Measurements from ENCODE around the gene LRRC8C. TPM values are rescaled to one million over a fixed set of nuclear protein-coding genes. Genes with fewer than 3 reads are reported as not detected.

LRRC8C gene
- total RNA-seq, 1 donor from 2014 or later, result 6.2 TPM

DNA sequence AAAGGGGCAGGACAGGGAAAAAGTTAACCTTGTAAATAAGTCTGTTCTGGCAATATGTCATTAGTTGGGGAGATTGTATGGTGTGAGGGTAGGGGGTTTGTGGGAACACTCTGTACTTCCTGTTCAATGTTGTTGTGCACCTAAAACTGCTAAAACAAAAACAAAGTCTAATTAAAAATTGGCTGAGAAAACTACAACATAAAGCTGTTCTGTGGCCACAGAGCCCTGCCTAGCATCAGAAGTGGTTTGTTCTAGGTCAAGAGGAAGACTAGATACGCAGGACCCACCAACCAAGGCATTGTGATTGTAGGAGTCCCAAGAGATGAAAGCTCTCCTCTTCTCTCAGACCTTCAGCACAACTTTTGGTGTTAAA is 106.9 kb downstream of the LRRC8C start:
- TF ChIP-seq, protein P1, sequence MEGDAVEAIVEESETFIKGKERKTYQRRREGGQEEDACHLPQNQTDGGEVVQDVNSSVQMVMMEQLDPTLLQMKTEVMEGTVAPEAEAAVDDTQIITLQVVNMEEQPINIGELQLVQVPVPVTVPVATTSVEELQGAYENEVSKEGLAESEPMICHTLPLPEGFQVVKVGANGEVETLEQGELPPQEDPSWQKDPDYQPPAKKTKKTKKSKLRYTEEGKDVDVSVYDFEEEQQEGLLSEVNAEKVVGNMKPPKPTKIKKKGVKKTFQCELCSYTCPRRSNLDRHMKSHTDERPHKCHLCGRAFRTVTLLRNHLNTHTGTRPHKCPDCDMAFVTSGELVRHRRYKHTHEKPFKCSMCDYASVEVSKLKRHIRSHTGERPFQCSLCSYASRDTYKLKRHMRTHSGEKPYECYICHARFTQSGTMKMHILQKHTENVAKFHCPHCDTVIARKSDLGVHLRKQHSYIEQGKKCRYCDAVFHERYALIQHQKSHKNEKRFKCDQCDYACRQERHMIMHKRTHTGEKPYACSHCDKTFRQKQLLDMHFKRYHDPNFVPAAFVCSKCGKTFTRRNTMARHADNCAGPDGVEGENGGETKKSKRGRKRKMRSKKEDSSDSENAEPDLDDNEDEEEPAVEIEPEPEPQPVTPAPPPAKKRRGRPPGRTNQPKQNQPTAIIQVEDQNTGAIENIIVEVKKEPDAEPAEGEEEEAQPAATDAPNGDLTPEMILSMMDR (IDR thresholded peaks at IDR 0.05; ENCODE audit: borderline replicate concordance), result no peak
- DNase-seq, result no peak
- Histone ChIP-seq H3K27ac (replicated peaks) (peak overlapping the region; percentile 45), H3K4me1 (peaks cover 19% of the 10 kb centered on the region), H3K9me3 (replicated peaks) (no peaks in the 10 kb centered on the region), H3K4me3 (no peak overlapping the region), H3K27me3 (ENCODE audit: low read depth) (no peaks in the 10 kb centered on the region), H3K36me3 (no peaks in the 10 kb centered on the region)
- intact Hi-C loops (cut with micrococcal nuclease), result no loop called here

DNA sequence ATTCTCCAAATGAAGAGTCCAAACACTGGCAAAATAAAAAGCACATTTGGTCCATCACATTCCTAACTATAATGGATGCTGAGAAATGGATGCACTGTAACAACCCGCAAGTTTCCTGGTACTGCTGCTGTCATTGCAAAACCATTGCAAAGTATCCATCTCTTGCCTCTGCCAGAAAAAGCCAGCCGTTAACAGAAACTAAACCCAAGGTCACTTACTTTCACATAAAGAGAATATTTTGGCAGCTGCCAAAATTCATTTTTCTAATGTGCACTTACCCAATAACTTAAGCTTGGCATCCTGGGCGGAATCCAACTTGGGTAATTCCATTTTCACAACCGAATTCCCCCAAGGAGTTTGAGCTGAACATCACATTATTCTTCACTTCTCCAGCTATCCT is 110.9 kb downstream of the LRRC8C start:
- no peak for DNase-seq
- H3K36me3 ChIP-seq, result peaks cover 7% of the 10 kb centered on the region
- no peak overlapping the region for H3K4me3 ChIP-seq
- no peak overlapping the region for H3K27ac ChIP-seq (replicated peaks)
- intact Hi-C loops (cut with micrococcal nuclease), result no loop called here
- H3K27me3 ChIP-seq (ENCODE audit: low read depth), result no peaks in the 10 kb centered on the region
- H3K9me3 ChIP-seq (replicated peaks), result no peaks in the 10 kb centered on the region
- TF ChIP-seq, protein P1 (IDR thresholded peaks at IDR 0.05; ENCODE audit: borderline replicate concordance), result no peak
- H3K4me1 ChIP-seq, result peaks cover 12% of the 10 kb centered on the region

DNA sequence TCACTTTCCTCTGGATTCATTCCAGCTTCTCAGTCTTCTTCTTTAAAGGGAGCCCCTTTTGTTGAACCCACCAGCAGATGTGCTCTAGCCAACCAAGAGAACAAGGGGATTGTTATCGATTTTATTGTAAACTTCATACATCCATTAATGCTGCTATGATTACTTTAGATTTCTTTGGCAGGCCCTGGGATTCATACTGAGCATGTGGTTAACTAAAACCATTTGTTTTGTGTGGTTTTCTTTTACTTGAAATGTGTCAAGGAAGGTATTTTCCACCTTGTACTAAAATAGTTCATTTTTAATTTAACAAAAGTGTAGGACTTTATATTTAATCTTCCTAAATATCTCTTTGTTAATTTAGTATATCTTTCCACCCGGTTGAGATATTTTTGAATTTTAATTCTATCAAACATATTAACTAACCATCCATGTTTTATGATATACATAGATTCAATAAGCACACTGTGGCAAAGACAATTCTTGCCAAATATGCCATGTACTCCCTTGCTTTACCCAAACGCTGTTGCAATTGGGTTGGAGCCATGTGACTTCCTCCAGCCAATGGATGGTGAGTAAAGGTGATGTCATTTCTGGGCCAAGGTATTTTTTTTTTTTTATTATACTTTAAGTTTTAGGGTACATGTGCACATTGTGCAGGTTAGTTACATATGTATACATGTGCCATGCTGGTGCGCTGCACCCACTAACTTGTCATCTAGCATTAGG is 113.7 kb downstream of the LRRC8C start:
- peaks cover 7% of the 10 kb centered on the region for H3K36me3 ChIP-seq
- TF ChIP-seq, protein P1 (IDR thresholded peaks at IDR 0.05; ENCODE audit: borderline replicate concordance), result no peak
- H3K4me1 ChIP-seq, result no peaks in the 10 kb centered on the region
- H3K9me3 ChIP-seq (replicated peaks), result no peaks in the 10 kb centered on the region
- DNase-seq, result no peak
- H3K27me3 ChIP-seq (ENCODE audit: low read depth), result no peaks in the 10 kb centered on the region
- H3K4me3 ChIP-seq, result no peak overlapping the region
- H3K27ac ChIP-seq (replicated peaks), result no peak overlapping the region
- intact Hi-C loops (cut with micrococcal nuclease), result no loop called here

DNA sequence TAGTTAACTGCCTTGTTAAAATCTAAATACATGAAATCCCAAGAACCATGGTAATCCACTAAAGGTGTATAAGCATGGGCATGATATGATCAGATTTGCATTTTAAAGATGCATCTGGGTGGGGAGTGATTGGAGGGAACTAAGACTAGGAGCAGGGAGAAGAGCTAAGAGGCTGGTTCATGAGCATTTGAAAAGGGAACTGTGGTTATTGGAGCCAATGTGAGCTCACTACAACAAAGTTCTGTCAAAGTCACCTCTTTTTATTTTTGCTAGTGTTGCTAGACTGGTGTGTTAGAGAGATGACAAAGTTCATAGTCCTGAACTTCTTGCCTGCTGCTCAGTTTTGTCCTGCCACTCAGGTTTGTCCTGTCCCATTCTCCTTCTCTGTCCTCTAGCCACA is 120.8 kb downstream of the LRRC8C start:
- Histone ChIP-seq H3K27me3 (ENCODE audit: low read depth) (no peaks in the 10 kb centered on the region), H3K4me3 (no peak overlapping the region), H3K27ac (replicated peaks) (peak overlapping the region; percentile 41), H3K4me1 (peaks cover 22% of the 10 kb centered on the region), H3K9me3 (replicated peaks) (no peaks in the 10 kb centered on the region), H3K36me3 (no peaks in the 10 kb centered on the region)
- TF ChIP-seq, protein P1 (IDR thresholded peaks at IDR 0.05; ENCODE audit: borderline replicate concordance), result no peak
- DNase-seq, result no peak
- intact Hi-C loops (cut with micrococcal nuclease), result no loop called here

DNA sequence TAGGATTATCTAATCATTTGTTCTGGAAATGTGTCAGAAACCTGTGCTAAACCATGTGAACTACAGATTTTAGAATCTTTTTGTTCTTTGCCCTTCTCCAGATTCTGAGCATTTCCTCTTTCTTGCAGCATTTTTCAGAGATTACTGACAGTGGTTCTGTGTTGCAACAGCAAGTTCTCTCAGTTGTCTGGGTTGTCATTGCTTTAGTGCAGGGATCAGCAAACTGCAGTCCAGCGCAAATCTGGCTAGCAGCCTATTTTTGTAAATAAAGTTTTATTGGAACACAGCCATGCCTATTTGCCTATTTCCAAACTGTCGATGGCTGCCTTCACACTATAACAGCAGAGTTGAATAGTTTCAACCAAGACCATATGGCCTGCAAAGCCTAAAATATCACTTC is 121.6 kb downstream of the LRRC8C start:
- Histone ChIP-seq H3K9me3 (replicated peaks) (no peaks in the 10 kb centered on the region), H3K27me3 (ENCODE audit: low read depth) (no peaks in the 10 kb centered on the region), H3K27ac (replicated peaks) (peak overlapping the region; percentile 41), H3K4me1 (peaks cover 30% of the 10 kb centered on the region), H3K4me3 (no peak overlapping the region), H3K36me3 (no peaks in the 10 kb centered on the region)
- TF ChIP-seq, protein P1 (IDR thresholded peaks at IDR 0.05; ENCODE audit: borderline replicate concordance), result no peak
- DNase-seq, result no peak
- intact Hi-C loops (cut with micrococcal nuclease), result no loop called here

All from left ventricle myocardium inferior (tissue), 1 donor.